Ishikawa (cell line): Measurements from ENCODE around the gene ESPN.
A peak's percentile ranks its signal among the peaks of the same experiment; 100 is the strongest.

Experiments
- CEBPB ChIP-seq: IDR thresholded peaks from 2 replicates; pipeline ENCODE4 v1.6.1; 2012
- EP300 ChIP-seq: IDR thresholded peaks from 2 replicates; pipeline ENCODE4 v1.6.1; 2012; ENCODE audit warnings: borderline replicate concordance
- ZBTB7A ChIP-seq: IDR thresholded peaks from 2 replicates; pipeline ENCODE4 v1.6.1; 2012; ENCODE audit warnings: low read depth
- TF ChIP-seq, protein P1 (sequence below): IDR thresholded peaks from 2 replicates; pipeline ENCODE4 v1.6.1; 2012

DNA sequence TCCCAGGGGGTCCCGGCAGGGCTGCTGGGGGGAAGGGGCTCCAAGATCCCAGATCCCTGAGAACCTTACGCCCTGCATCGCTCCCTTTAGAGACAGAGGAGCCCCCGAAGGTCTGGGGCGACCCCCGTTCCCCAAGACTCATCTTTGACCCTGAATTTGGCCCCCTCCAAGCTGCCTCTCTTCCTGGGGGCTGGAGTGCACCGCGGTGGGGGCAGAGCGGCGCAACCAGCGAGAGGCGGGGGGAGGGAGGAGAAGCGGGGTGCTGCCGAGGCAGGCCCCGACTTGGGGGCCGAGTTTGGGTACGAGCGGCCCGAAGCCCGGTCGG lies 72.3 kb downstream of the ESPN start:
- TF ChIP-seq CEBPB, result no peak
- peak; percentile 56; the same call in 1 of the 2 replicates for TF ChIP-seq ZBTB7A
- no peak for TF ChIP-seq EP300
- TF ChIP-seq, protein P1, sequence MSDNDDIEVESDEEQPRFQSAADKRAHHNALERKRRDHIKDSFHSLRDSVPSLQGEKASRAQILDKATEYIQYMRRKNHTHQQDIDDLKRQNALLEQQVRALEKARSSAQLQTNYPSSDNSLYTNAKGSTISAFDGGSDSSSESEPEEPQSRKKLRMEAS, result no peak
